Activated naive CD4-positive, alpha-beta T cell treated with anti-CD3 and anti-CD28 coated beads, Interleukin-2, amount 50 U/mL, for 16 hours (primary cell): ENCODE measurements around the gene WDR5.

ENCODE experiments used
- DNase-seq: peaks from one replicate; pipeline ENCODE4 v3.0.0-alpha.2; 2020

WDR5 gene

GRCh38 chr9:134132208-134132870 lies 3.5 kb upstream of the WDR5 start:
- no peak for DNase-seq

- DNase-seq, result no peak
Observed at GRCh38 chr9:134134949-134135342, 936 bp upstream of the WDR5 start.

GRCh38 chr9:134136118-134136995 lies 475 bp downstream of the WDR5 start:
- DNase-seq, result peak; percentile 28

- no peak for DNase-seq
Observed at GRCh38 chr9:134136996-134137299, 1.1 kb downstream of the WDR5 start.

- no peak for DNase-seq
Observed at GRCh38 chr9:134138292-134138691, 2.4 kb downstream of the WDR5 start.

- DNase-seq, result no peak
Observed at GRCh38 chr9:134139081-134139480, 3.2 kb downstream of the WDR5 start.

- DNase-seq, result no peak
Observed at GRCh38 chr9:134141906-134142305, 6.0 kb downstream of the WDR5 start.

GRCh38 chr9:134144801-134145200 lies 8.9 kb downstream of the WDR5 start:
- DNase-seq, result no peak

GRCh38 chr9:134145262-134145661 lies 9.4 kb downstream of the WDR5 start:
- DNase-seq, result no peak

- no peak for DNase-seq
Observed at GRCh38 chr9:134146774-134147493, 11.1 kb downstream of the WDR5 start.

GRCh38 chr9:134149380-134149779 lies 13.5 kb downstream of the WDR5 start:
- DNase-seq, result no peak

GRCh38 chr9:134150557-134151214 lies 14.8 kb downstream of the WDR5 start:
- no peak for DNase-seq

GRCh38 chr9:134152022-134152448 lies 16.2 kb downstream of the WDR5 start:
- DNase-seq, result no peak

- no peak for DNase-seq
Observed at GRCh38 chr9:134152488-134152887, 16.6 kb downstream of the WDR5 start.

GRCh38 chr9:134153450-134153849 lies 17.6 kb downstream of the WDR5 start:
- no peak for DNase-seq

GRCh38 chr9:134154262-134154701 lies 18.4 kb downstream of the WDR5 start:
- DNase-seq, result no peak

GRCh38 chr9:134155812-134156377 lies 20.0 kb downstream of the WDR5 start:
- no peak for DNase-seq

GRCh38 chr9:134156564-134157377 lies 20.9 kb downstream of the WDR5 start:
- no peak for DNase-seq

GRCh38 chr9:134157378-134157885 lies 21.6 kb downstream of the WDR5 start:
- DNase-seq, result no peak

GRCh38 chr9:134158242-134158641 lies 22.4 kb downstream of the WDR5 start:
- DNase-seq, result no peak

- no peak for DNase-seq
Observed at GRCh38 chr9:134158753-134159392, 23.0 kb downstream of the WDR5 start.
